Measurements from ENCODE around the gene MAT2A.

Gene MAT2A

DNA sequence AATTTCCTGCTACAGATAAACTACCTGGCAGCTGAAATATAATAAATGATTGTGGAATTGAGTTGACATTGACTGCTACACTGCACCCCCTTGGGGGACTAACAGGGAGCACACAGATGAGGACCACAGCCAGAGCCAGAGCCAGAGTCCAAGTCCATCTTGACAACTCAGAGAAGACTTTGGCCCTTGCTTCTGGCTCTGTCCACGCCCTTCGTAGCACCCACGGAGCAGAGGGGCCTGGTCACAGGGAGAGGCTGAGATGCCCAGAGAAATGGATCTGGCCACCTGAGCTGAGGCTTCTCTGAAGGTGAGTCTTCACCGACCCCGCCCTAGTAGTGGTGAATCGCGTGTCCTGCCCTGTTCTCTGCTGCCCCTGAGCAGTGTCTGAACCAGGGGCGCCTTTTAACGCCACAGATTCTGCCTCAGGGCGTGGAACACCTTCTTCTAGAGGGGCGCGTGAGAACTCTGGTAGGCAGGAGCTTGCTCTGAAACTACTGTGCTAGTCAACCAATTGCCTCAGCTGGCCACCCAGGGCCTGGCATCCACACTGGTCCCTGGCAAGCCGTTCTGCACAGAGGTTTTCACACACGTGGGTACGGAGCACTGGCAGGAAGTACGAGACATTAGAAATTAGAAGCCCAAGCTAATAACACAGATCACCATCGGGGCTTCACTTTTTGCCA, 35.7 kb upstream of the MAT2A start:
- Histone ChIP-seq H3K79me2 (ENCODE audit: control insufficient read depth, low read length) (no peaks in the 10 kb centered on the region), H3F3A (ENCODE audit: control insufficient read depth, insufficient read depth) (no peaks in the 10 kb centered on the region), H4K20me1 (ENCODE audit: control insufficient read depth, insufficient read depth, low read depth, low read length) (no peaks in the 10 kb centered on the region), H3K9me3 (ENCODE audit: control insufficient read depth, insufficient read depth, low read length) (no peaks in the 10 kb centered on the region), H3K4me1 (ENCODE audit: control insufficient read depth, low read length) (no peaks in the 10 kb centered on the region), H3K36me3 (ENCODE audit: control insufficient read depth, low read length) (no peaks in the 10 kb centered on the region), H3K27ac (ENCODE audit: low read depth, low read length) (no peak overlapping the region), H3K4me3 (ENCODE audit: low read length) (no peak overlapping the region), H3K27me3 (ENCODE audit: control insufficient read depth, low read length) (no peaks in the 10 kb centered on the region), H3K9me2 (replicated peaks; ENCODE audit: control insufficient read depth, low read length) (no peaks in the 10 kb centered on the region), H3K4me2 (ENCODE audit: low read length) (no peak overlapping the region)
- no peak for TF ChIP-seq EZH2phosphoT487 (IDR thresholded peaks at IDR 0.05; ENCODE audit: borderline replicate concordance, low read length)
- TF ChIP-seq, protein P1, sequence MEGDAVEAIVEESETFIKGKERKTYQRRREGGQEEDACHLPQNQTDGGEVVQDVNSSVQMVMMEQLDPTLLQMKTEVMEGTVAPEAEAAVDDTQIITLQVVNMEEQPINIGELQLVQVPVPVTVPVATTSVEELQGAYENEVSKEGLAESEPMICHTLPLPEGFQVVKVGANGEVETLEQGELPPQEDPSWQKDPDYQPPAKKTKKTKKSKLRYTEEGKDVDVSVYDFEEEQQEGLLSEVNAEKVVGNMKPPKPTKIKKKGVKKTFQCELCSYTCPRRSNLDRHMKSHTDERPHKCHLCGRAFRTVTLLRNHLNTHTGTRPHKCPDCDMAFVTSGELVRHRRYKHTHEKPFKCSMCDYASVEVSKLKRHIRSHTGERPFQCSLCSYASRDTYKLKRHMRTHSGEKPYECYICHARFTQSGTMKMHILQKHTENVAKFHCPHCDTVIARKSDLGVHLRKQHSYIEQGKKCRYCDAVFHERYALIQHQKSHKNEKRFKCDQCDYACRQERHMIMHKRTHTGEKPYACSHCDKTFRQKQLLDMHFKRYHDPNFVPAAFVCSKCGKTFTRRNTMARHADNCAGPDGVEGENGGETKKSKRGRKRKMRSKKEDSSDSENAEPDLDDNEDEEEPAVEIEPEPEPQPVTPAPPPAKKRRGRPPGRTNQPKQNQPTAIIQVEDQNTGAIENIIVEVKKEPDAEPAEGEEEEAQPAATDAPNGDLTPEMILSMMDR (IDR thresholded peaks at IDR 0.05; ENCODE audit: low read depth, low read length, poor library complexity, severe bottlenecking) = no peak

DNA sequence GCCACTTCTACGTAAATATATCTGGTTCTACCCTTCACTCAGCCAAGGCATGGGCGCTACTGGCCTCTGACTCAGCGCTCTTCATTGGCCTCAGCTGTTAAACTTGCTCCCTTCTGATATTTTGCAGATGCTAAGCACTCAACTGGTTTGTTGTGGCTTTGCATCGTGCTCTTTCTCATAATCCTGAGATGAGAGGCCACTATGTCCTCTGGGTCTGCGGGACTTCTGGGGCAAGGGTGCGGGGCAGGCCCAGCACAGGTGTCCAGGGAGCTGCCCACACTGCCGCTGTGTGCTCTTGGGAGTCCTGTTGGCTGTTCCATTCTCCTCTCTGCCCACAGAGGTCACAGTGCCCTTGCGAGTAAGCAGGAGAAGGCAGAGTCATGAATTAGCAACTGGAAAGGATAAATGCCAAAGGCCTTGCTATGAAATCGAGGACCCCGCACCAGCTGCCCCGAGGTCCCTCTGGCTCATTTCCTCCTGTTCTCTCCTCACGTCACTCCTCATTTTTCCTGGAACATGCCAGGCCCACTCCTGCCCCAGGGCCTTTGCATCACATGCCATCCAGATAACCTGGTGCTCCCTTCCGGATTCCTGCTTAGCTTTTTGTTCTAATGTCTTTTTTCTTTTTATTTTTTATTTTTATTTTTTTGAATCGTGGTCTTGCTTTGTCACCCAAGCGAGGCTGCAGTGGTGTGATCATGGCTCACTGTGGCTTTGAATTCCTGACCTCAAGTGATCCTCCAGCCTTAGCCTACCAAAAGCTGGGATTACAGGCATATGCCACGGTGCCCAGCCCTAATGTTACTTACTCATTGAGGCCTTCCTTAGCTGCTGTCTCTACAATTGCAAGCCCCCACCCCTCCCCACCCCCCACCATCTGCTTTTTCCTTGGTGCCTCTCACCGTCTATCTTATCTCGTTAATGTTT, 34.9 kb upstream of the MAT2A start:
- TF ChIP-seq, protein P1 (IDR thresholded peaks at IDR 0.05; ENCODE audit: low read depth, low read length, poor library complexity, severe bottlenecking) = no peak
- TF ChIP-seq EZH2phosphoT487 (IDR thresholded peaks at IDR 0.05; ENCODE audit: borderline replicate concordance, low read length) = no peak
- Histone ChIP-seq H3K79me2 (ENCODE audit: control insufficient read depth, low read length) (no peaks in the 10 kb centered on the region), H3K27me3 (ENCODE audit: control insufficient read depth, low read length) (no peaks in the 10 kb centered on the region), H3K36me3 (ENCODE audit: control insufficient read depth, low read length) (no peaks in the 10 kb centered on the region), H3K4me3 (ENCODE audit: low read length) (no peak overlapping the region), H3K4me1 (ENCODE audit: control insufficient read depth, low read length) (no peaks in the 10 kb centered on the region), H3K4me2 (ENCODE audit: low read length) (no peak overlapping the region), H3K9me3 (ENCODE audit: control insufficient read depth, insufficient read depth, low read length) (no peaks in the 10 kb centered on the region), H3K27ac (ENCODE audit: low read depth, low read length) (no peak overlapping the region), H3F3A (ENCODE audit: control insufficient read depth, insufficient read depth) (no peaks in the 10 kb centered on the region), H3K9me2 (replicated peaks; ENCODE audit: control insufficient read depth, low read length) (no peaks in the 10 kb centered on the region), H4K20me1 (ENCODE audit: control insufficient read depth, insufficient read depth, low read depth, low read length) (no peaks in the 10 kb centered on the region)

DNA sequence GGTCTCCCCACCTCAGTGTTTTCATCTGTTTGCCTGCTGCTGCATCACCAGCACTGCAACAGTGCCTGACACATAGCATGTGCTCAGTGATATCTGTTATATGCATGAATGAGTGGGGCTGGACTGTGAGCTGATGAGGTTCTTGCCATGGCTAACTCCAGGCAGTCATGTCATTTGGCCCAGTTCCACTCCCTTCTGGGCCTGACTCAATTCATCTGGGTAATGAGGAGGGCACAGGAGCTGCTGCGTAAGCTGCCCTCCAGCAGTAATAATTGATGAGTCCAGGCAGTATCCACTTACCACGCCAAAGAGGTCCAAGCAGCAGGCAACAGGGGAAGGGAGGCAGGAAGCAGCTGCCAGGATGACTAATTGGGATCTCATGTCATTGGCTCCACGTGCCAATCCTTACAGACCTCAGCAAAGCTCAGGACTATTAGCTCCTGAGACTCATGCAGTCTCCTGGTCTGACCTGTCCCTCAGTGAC, 34.1 kb upstream of the MAT2A start:
- H4K20me1 ChIP-seq (ENCODE audit: control insufficient read depth, insufficient read depth, low read depth, low read length) = no peaks in the 10 kb centered on the region
- no peak overlapping the region for H3K27ac ChIP-seq (ENCODE audit: low read depth, low read length)
- H3K4me2 ChIP-seq (ENCODE audit: low read length) = no peak overlapping the region
- no peaks in the 10 kb centered on the region for H3K4me1 ChIP-seq (ENCODE audit: control insufficient read depth, low read length)
- no peaks in the 10 kb centered on the region for H3K27me3 ChIP-seq (ENCODE audit: control insufficient read depth, low read length)
- no peaks in the 10 kb centered on the region for H3K9me3 ChIP-seq (ENCODE audit: control insufficient read depth, insufficient read depth, low read length)
- no peaks in the 10 kb centered on the region for H3K36me3 ChIP-seq (ENCODE audit: control insufficient read depth, low read length)
- no peaks in the 10 kb centered on the region for H3K9me2 ChIP-seq (replicated peaks; ENCODE audit: control insufficient read depth, low read length)
- no peaks in the 10 kb centered on the region for H3F3A ChIP-seq (ENCODE audit: control insufficient read depth, insufficient read depth)
- H3K79me2 ChIP-seq (ENCODE audit: control insufficient read depth, low read length) = no peaks in the 10 kb centered on the region
- no peak overlapping the region for H3K4me3 ChIP-seq (ENCODE audit: low read length)
- TF ChIP-seq, protein P1 (IDR thresholded peaks at IDR 0.05; ENCODE audit: low read depth, low read length, poor library complexity, severe bottlenecking) = no peak
- no peak for TF ChIP-seq EZH2phosphoT487 (IDR thresholded peaks at IDR 0.05; ENCODE audit: borderline replicate concordance, low read length)
